GM19023 (cell line): ENCODE results near the gene OGFOD3.
"Not testable (repeated sequence)": the region's sequence is repeated elsewhere in the genome, so short reads cannot be mapped to it uniquely, and the experiment has no call there.

ENCODE experiments used
- ATAC-seq: cut with Tn5 transposase; IDR thresholded peaks from one replicate; pipeline ENCODE4 v1.9.1; 2021; ENCODE audit warnings: mild to moderate bottlenecking, moderate library complexity; ENCODE audit not compliant: unreplicated experiment

Gene OGFOD3

DNA sequence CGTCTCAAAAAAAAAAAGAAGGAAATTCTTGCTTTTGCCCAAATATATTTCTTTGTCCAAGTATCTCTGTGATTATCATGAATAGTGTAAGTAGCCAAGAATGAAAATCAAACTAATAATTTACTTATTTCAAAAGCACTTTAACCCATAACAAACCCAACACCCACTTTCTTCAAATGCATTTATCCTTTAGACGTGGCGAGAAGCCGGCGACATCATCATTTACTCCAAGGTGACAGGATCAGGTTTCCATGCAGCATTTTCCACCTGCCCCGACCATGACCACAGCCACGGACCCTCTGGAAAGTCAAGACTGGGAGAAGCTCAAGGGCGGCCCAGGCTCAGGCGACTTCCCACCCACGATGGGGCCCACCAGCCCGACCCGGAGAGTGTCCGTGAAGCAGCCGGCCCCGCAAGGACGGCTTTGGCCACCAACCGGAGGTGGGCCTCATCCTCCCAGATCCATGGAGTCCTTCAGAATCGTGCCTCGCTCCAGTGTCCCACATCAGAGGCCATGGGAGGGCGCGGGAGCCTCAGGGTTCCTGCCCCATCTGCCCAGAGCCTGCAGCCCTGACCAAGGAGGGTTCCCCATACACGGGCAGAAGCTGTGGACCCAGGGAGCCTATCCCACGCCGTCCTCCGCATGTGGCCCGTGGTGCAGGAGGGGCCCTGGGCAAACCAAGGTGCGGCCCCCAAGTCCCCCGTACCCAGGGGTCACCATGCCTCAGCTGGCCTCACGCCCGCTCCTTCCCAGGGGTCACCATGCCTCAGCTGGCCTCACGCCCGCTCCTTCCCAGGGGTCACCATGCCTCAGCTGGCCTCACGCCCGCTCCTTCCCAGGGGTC is 28.1 kb downstream of the OGFOD3 start:
- ATAC-seq = no peak

- ATAC-seq = no peak
Observed at GRCh38 chr17:82389379-82389778, 29.0 kb downstream of the OGFOD3 start.

- no peak for ATAC-seq
Observed at GRCh38 chr17:82388922-82389283, 29.5 kb downstream of the OGFOD3 start.

DNA sequence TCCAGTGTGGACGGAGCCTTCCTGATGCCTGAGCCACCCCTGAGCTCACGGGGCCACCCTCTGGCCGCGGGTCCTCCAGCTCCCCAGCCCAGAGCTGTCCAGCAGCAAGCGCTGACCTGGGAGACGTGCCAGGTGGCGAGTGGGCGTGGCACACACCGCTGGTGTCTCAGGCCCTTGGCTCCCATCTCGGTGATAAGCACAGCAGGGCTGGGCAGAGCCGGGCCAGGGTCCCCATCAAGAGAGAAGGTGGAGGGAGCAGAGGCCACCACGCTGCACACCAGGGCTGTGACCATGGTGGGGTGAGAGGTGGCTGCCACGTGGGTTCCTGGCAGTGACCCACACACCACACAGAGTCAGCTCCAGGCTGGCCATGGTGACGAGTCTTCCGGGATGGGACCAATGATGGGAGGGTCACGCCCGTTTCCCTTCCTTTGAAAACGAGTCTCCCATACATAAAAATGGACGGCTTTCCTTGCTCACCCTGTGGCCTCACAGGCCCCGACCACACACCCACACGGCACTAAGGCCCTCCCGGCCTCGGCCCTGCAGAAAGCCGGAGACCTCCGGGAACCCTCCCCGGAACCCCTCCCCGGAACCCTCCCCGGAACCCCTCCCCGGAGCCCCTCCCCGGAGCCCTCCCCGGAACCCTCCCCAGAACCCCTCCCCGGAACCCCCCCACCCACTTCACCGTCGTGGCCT is 30.0 kb downstream of the OGFOD3 start:
- ATAC-seq = no peak

- no peak for ATAC-seq
Observed at GRCh38 chr17:82387705-82388106, 30.7 kb downstream of the OGFOD3 start.

DNA sequence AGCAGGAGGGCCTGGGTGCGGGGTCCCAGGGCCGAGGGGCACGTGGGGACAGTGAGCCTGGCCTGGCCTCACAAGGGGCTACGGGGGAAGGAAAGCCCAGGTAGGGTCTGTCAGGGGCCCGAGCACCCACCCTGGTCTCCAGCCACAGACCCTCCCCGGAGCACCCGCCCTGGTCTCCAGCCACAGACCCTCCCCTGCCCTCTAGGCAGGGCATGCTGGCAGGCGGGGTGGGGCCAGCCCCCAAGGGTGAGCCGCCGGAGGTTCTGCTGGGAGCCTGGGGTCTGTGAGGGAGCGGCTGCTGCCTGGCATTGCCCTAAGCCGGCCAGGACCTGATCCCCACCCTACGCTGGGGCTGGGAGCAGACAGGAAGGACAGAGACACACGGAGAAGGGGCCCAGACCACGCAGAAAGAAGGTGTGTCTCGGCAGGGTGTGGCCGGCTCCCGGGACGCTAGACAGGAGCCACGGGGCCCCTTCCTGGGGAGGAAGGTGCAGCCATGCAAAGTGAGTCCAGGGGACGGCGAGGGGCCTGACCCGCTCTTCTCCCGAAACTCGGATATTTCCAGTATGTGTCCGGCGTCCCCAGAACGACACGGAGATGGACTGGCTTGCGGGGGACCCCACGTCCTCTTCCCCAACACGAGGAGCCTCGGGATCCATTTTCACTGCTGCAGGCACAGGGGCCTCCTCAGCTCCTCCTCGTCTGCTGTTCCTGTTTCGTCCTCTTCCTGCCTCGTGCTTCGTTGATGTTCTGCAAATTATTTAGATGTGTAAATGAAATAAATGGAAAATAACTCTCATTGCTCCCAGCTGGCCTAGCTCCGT is 31.3 kb downstream of the OGFOD3 start:
- no peak for ATAC-seq

GRCh38 chr17:82386255-82386831 is 32.0 kb downstream of the OGFOD3 start:
- ATAC-seq = no peak

DNA sequence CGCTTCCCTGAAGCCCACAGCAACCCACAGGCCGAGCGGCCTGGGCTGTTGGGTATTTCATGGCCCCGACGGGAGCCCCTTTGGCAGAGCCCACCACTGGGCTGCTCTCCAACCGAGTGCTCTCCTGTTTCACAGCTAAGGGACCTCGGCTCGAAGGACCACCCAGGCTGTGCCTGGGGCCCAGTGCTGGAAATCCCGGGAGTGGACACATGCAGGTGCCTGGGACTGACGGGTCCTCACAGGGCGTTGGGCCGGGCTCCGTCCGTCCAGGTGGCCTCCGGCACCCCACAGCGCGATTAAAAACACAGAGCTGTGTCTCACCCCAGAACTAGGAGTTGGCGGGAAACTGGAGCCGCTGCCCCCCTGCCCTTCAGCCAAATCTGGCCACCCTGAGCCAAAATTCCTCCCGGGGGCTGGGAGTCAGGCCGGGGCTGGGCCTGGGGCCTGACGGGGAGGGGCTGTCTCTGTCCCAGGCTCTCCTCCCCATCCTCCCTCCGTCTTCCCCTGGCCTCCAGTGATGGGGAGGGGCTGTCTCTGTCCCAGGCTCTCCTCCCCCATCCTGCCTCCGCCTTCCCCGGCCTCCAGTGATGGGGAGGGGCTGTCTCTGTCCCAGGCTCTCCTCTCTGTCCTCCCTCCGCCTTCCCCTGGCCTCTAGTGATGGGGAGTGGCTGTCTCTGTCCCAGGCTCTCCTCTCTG is 32.7 kb downstream of the OGFOD3 start:
- ATAC-seq = no peak

DNA sequence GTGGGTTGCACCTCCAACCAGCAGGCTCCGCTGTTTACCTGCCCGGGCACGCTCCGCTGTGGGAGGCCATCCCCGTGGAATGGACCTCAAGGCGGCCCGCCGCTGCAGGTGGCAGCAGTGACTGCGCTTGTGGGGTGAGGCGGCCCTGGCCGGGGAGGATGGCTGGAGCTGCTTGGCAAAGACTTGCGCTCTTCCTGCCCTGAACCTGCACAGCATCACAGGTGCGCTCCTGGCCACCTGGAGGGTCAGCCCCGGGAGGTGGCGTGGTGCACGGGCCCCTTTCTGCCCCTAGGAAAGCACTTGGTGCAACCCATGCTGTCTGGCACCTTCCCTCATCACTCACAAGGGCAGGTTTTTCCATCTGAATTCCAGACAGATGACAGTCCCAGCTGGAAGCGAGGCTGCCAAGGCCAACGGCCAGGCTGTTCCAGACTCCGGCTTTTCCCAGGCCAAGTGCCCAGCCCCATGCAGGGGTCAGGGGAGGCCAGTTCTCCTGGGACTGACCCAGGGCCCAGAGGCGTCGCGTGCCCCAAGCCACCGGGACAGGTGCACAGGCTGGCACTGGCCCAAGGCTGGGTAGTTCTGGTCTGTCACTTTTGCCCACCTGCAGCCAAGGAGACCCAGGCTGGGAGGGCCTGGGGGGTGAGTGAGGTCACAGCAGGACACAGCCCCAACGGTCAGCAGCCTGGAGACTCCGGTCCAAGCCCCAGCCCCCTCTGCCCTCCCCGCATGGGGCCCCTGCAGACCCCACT is 33.5 kb downstream of the OGFOD3 start:
- ATAC-seq = no peak

GRCh38 chr17:82384051-82384729 is 34.2 kb downstream of the OGFOD3 start:
- no peak for ATAC-seq

- no peak for ATAC-seq
Observed at GRCh38 chr17:82383411-82383810, 35.0 kb downstream of the OGFOD3 start.

- ATAC-seq = no peak
Observed at GRCh38 chr17:82382933-82383255, 35.5 kb downstream of the OGFOD3 start.

GRCh38 chr17:82382220-82382932 is 36.0 kb downstream of the OGFOD3 start:
- ATAC-seq = not testable (repeated sequence)

GRCh38 chr17:82381703-82382009 is 36.7 kb downstream of the OGFOD3 start:
- not testable (repeated sequence) for ATAC-seq

- no peak for ATAC-seq
Observed at GRCh38 chr17:82380860-82381702, 37.3 kb downstream of the OGFOD3 start.

DNA sequence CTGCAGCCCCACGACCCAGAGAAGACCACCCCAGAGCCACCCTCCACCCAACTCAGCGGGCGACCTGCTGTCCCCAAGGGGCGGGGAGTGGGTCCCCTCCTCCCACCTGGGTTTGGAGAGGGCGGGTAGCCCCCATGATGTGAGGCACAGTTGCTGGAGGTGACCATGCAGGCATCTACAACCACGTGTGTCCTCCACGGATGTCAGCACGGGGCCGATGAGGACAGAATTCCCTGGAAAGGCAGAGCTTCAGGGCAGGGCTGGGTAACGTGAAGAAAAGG is 39.7 kb downstream of the OGFOD3 start:
- no peak for ATAC-seq

GRCh38 chr17:82377924-82378740 is 40.3 kb downstream of the OGFOD3 start:
- ATAC-seq = no peak
